SW480 (cell line): ENCODE data around the gene FYB2.

Source experiments
- DNase-seq: peaks from one replicate; pipeline ENCODE4 v3.0.0-alpha.2; 2016; ENCODE audit warnings: low spot score

FYB2 gene

GRCh38 chr1:56819387-56819899, at the start of gene FYB2:
TSS of gene FYB2 (minus strand) at chr1:56819404. CDS start at chr1:56819290, 114 bp downstream.
- peak; percentile 29 for DNase-seq

- DNase-seq, result no peak
Measured at GRCh38 chr1:56868761-56869160, 49.6 kb upstream of the FYB2 start.

- DNase-seq, result no peak
Measured at GRCh38 chr1:56867491-56867890, 48.3 kb upstream of the FYB2 start.

- no peak for DNase-seq
Measured at GRCh38 chr1:56866656-56867055, 47.5 kb upstream of the FYB2 start.

- no peak for DNase-seq
Measured at GRCh38 chr1:56864430-56864829, 45.2 kb upstream of the FYB2 start.

- no peak for DNase-seq
Measured at GRCh38 chr1:56863265-56863992, 44.2 kb upstream of the FYB2 start.

GRCh38 chr1:56859287-56859686, 40.1 kb upstream of the FYB2 start:
- no peak for DNase-seq

- no peak for DNase-seq
Measured at GRCh38 chr1:56856186-56856585, 37.0 kb upstream of the FYB2 start.

- no peak for DNase-seq
Measured at GRCh38 chr1:56855190-56855589, 36.0 kb upstream of the FYB2 start.

- DNase-seq, result no peak
Measured at GRCh38 chr1:56854521-56855099, 35.4 kb upstream of the FYB2 start, which contains the start of gene C8A. TSS of gene C8A (plus strand) at chr1:56854797. CDS start at chr1:56854902, 105 bp downstream.

GRCh38 chr1:56852476-56852875, 33.3 kb upstream of the FYB2 start:
- no peak for DNase-seq

- DNase-seq, result no peak
Measured at GRCh38 chr1:56850922-56851321, 31.7 kb upstream of the FYB2 start.

- no peak for DNase-seq
Measured at GRCh38 chr1:56850411-56850810, 31.2 kb upstream of the FYB2 start.

GRCh38 chr1:56849750-56850149, 30.5 kb upstream of the FYB2 start:
- DNase-seq, result no peak

GRCh38 chr1:56845343-56845742, 26.1 kb upstream of the FYB2 start:
- DNase-seq, result no peak

- no peak for DNase-seq
Measured at GRCh38 chr1:56844545-56845136, 25.4 kb upstream of the FYB2 start.

GRCh38 chr1:56843544-56843943, 24.3 kb upstream of the FYB2 start:
- DNase-seq, result no peak

GRCh38 chr1:56838759-56839158, 19.6 kb upstream of the FYB2 start:
- DNase-seq, result no peak

- DNase-seq, result no peak
Measured at GRCh38 chr1:56837244-56837939, 18.2 kb upstream of the FYB2 start.

GRCh38 chr1:56836359-56836758, 17.2 kb upstream of the FYB2 start:
- DNase-seq, result no peak

GRCh38 chr1:56835657-56836056, 16.5 kb upstream of the FYB2 start:
- no peak for DNase-seq

GRCh38 chr1:56834137-56834900, 15.1 kb upstream of the FYB2 start:
- no peak for DNase-seq
